GM12874 (cell line): ENCODE measurements around the gene RBM39.

Experiments
- TF ChIP-seq, protein P1 (sequence below): IDR thresholded peaks from 2 replicates; pipeline ENCODE4 v1.5.1; 2011; ENCODE audit warnings: low read depth, mild to moderate bottlenecking, control low read depth, low read length, moderate library complexity; ENCODE audit not compliant: insufficient read depth

RBM39 gene

DNA sequence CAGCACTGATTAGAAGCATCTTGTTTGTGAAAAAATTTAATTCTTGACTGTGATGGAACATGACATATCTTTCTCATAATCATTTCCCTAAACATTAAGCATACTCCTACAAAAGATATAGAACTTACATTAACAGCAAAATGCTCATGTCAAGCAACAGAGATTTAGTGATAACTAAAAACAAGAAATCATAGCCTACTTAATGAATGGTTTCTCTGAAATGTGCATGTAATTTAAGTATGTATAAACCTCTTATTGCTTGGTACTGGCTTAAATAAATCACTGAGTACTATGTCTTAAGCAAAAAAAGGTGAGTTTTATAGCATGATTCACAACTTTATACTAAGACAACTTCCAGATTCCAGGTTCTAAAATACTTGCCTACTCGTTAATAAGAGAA lies 33.6 kb downstream of the RBM39 start:
- TF ChIP-seq, protein P1, sequence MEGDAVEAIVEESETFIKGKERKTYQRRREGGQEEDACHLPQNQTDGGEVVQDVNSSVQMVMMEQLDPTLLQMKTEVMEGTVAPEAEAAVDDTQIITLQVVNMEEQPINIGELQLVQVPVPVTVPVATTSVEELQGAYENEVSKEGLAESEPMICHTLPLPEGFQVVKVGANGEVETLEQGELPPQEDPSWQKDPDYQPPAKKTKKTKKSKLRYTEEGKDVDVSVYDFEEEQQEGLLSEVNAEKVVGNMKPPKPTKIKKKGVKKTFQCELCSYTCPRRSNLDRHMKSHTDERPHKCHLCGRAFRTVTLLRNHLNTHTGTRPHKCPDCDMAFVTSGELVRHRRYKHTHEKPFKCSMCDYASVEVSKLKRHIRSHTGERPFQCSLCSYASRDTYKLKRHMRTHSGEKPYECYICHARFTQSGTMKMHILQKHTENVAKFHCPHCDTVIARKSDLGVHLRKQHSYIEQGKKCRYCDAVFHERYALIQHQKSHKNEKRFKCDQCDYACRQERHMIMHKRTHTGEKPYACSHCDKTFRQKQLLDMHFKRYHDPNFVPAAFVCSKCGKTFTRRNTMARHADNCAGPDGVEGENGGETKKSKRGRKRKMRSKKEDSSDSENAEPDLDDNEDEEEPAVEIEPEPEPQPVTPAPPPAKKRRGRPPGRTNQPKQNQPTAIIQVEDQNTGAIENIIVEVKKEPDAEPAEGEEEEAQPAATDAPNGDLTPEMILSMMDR = no peak

DNA sequence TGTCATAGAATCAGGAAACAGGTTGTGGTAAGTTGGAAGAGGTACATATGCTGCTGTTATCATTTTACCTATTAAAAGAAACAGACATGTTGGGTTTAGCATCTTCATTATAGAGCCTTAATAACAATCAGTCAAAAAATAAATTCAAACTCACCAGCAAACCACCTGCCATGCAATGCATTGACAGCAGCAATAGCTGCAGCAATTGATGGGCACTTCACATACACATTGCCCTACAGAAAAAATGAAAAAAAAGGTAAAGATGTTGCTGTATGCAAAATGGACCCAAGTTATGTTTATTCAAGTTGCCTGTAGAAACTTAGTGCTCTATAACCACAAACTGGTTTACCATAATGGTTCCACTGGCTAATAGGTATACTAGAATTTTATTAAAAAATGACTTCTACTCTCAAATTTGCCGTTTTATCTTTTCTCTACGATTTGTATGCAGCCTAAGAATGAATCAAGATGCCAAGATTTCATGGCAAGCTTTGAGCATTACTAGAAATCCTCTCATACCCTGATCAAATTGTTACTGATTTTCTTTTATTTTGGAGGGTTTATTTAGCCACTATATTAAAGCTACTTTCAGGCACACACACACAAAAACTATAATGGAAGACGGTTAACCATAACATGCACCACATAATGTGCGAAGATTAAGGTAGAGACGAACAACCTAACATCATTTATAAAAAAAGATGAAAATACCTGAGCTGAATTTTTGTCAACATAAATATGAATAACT lies 37.4 kb downstream of the RBM39 start:
- TF ChIP-seq, protein P1 = no peak

DNA sequence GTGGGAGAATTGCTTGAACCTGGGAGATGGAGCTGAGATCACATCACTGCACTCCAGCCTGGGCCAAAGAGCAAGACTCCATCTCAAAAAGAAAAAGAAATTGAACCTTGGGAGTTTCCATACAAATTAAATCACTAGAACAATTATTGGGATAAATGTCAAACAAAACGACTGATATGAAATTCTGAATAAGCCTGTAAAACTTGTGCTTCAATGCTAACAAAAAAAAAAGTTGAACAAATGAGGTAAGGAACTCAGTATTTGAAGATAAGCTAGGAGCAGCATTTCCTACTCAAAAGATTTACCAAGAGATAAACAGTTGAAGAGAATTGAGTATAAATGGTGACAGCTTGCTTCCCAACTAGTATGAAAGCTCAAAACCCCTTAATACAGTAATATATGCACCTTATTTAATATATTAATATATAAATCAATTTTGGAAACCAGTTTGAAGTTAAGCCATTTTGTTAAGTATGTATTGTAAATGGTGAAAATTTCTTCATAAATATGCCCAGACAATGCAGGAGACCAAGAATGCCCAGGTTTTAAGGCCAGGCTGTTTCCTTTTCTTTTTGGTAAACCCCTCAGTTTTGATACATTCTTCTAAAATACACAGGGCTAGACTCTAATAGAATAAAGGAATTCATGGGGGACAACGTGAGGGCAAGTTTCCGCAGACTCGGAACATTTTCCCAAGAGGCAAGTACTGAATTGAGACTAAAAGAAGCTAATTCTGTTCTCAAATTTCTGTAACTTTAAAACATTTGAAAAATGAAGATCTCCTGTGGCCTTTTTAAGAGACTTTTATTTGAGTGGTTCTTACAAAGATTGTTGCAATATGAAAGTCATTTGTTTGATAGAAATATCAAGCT lies 39.0 kb downstream of the RBM39 start:
- TF ChIP-seq, protein P1 = no peak

DNA sequence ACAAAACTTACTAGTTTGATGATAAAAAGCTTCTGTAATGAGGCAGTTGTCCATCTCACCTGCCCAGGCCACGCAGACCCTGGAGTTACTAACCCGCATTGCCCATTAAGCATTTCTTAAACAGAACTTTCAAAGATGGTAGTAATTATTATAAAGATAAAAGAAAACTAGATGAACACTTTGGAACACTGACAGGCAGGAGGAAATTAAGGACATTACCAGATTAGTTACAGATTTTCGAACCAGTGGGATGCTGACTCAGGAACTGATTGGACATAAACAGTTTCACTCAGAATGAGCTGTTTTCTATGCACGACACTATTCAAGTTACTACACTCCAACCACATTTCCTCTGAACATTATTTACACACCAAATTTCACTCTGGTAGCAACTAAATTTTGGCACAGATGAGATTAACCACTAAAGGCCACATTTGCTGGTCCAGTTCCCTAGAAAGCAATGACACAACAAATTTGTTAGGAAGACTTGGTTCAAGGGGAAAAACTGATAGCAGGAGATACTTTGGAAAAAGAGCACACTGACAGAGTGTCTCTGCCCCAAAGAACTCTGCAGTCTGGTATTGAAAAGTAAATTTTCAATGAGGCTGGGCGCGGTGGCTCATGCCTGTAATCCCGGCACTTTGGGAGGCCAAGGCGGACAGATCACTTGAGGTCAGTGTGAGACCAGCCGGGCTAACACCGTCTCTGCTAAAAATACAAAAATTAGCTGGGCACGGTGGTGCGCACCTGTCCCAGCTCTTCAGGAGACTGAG lies 39.8 kb downstream of the RBM39 start:
- TF ChIP-seq, protein P1 = no peak

DNA sequence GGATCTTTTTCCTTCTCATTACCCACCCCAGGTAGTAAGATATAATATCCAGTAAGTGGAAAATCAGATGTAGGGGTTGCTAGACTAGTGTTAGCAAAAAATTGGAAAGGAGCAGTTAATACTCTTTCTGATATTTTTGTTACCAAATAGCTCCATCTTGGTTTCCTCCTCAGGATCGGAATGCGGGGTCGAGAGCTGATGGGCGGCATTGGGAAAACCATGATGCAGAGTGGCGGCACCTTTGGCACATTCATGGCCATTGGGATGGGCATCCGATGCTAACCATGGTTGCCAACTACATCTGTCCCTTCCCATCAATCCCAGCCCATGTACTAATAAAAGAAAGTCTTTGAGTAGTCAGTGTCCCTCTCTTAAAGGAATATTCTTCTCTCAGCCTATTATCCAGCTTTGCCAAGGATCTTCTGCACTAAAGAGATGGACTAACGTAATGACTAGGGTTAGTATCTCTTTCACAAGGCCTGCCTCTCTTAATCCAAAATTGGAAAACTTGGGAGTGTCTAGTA lies 41.4 kb downstream of the RBM39 start:
- TF ChIP-seq, protein P1 = no peak

DNA sequence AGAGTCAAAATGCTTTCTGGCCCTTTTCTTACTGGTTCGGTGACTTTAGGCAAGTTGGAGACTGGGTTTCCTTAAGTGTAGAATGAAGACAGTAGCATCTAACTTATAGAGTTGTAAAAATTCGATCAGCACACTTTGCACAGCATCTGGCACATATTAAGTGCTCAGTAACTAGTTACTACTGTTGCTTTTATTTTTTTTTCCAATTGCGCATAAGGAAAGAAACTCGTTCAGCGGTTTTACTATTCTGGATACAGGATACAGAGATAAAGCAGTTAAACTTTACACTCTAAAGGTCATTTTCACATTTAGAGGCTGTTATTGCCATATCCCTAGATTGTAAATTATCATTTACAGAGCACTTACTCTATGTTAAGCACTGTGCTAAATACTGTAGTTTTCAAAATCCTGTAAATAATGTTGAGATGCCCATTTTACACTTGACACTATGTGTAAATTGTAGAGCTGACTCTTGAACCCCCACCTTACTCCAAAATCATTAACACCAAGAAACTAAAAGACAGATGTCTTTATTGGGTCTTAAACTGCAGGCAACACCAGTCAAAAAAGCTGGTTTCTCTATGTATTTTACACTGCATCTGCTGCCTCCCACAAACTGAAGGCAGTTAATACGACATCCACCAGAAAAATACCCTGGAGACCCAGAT lies 42.0 kb downstream of the RBM39 start:
- TF ChIP-seq, protein P1 = no peak
